GM18519 (cell line): ENCODE data around the gene COMMD10.

Experiments used
- ATAC-seq: cut with Tn5 transposase; IDR thresholded peaks from one replicate; pipeline ENCODE4 v1.9.1; 2021; ENCODE audit warnings: mild to moderate bottlenecking, moderate library complexity; ENCODE audit not compliant: unreplicated experiment, low FRiP score

COMMD10 gene

GRCh38 chr5:116280149-116280803, 195.5 kb downstream of the COMMD10 start:
- ATAC-seq: no peak

GRCh38 chr5:116281309-116281708, 196.5 kb downstream of the COMMD10 start:
- ATAC-seq: no peak

- ATAC-seq: no peak
Observed at GRCh38 chr5:116288524-116288923, 203.7 kb downstream of the COMMD10 start.

GRCh38 chr5:116289276-116289675, 204.5 kb downstream of the COMMD10 start:
- ATAC-seq: no peak

- no peak for ATAC-seq
Observed at GRCh38 chr5:116291271-116291670, 206.4 kb downstream of the COMMD10 start.

GRCh38 chr5:116292321-116292720, 207.5 kb downstream of the COMMD10 start:
- no peak for ATAC-seq

- ATAC-seq: no peak
Observed at GRCh38 chr5:116296335-116297072, 211.7 kb downstream of the COMMD10 start.

- no peak for ATAC-seq
Observed at GRCh38 chr5:116297296-116297814, 212.5 kb downstream of the COMMD10 start.

GRCh38 chr5:116299746-116300640, 215.2 kb downstream of the COMMD10 start:
- no peak for ATAC-seq

- no peak for ATAC-seq
Observed at GRCh38 chr5:116301110-116301509, 216.3 kb downstream of the COMMD10 start.

- ATAC-seq: no peak
Observed at GRCh38 chr5:116303340-116303739, 218.5 kb downstream of the COMMD10 start.

GRCh38 chr5:116303810-116304209, 219.0 kb downstream of the COMMD10 start:
- ATAC-seq: no peak

- no peak for ATAC-seq
Observed at GRCh38 chr5:116305899-116306298, 221.1 kb downstream of the COMMD10 start.

GRCh38 chr5:116306846-116307245, 222.0 kb downstream of the COMMD10 start:
- no peak for ATAC-seq

- no peak for ATAC-seq
Observed at GRCh38 chr5:116308391-116308790, 223.6 kb downstream of the COMMD10 start.

- ATAC-seq: no peak
Observed at GRCh38 chr5:116313366-116313765, 228.5 kb downstream of the COMMD10 start.

- no peak for ATAC-seq
Observed at GRCh38 chr5:116315531-116315930, 230.7 kb downstream of the COMMD10 start.

GRCh38 chr5:116318091-116318854, 233.4 kb downstream of the COMMD10 start:
- ATAC-seq: no peak

GRCh38 chr5:116320486-116320885, 235.7 kb downstream of the COMMD10 start:
- no peak for ATAC-seq

- no peak for ATAC-seq
Observed at GRCh38 chr5:116329503-116329902, 244.7 kb downstream of the COMMD10 start.
